CD14-positive monocyte (primary cell): Measurements from ENCODE around the gene ENPP6. TPM values are rescaled to one million over a fixed set of nuclear protein-coding genes. Genes with fewer than 3 reads are reported as not detected.

Experiments
- DNase-seq, 3 donors: peaks; one replicate each; pipeline ENCODE4 v3.0.0-alpha.2; 2011 to 2022
- H2AFZ ChIP-seq: 2 replicates; pipeline ENCODE4 v1.6.0; 2012; ENCODE audit warnings: mild to moderate bottlenecking, low read depth, low read length, inconsistent platforms; ENCODE audit not compliant: insufficient read depth, poor library complexity, severe bottlenecking
- H3K27ac ChIP-seq, 2 donors: 1 replicate in 1 of 2; 2 replicates in 1 of 2; pipeline ENCODE4 v1.5.1; 2012 to 2013; ENCODE audit warnings: low read length in 2 of 2, control low read depth in 1 of 2, inconsistent platforms in 1 of 2, low read depth in 1 of 2, mild to moderate bottlenecking in 1 of 2
- H3K27me3 ChIP-seq, 2 donors: one replicate each; pipeline versions ENCODE4 v1.6.0 to v1.6.1; 2011 to 2013; ENCODE audit warnings: low read length in 2 of 2; ENCODE audit not compliant: control insufficient read depth in 2 of 2, insufficient read depth in 2 of 2
- H3K36me3 ChIP-seq, 2 donors: replicated peaks in 1 of 2; 1 replicate in 1 of 2; 2 replicates in 1 of 2; pipeline versions ENCODE4 v1.5.1 to v1.6.1; 2012 to 2013; ENCODE audit warnings: low read length in 2 of 2, control low read depth in 1 of 2, inconsistent platforms in 1 of 2, mild to moderate bottlenecking in 1 of 2; ENCODE audit not compliant: insufficient read depth in 2 of 2, control insufficient read depth in 1 of 2
- H3K4me1 ChIP-seq, 2 donors: 1 replicate in 1 of 2; 2 replicates in 1 of 2; pipeline versions ENCODE4 v1.5.1 to v1.6.1; 2012 to 2013; ENCODE audit warnings: low read length in 2 of 2, control low read depth in 1 of 2, inconsistent platforms in 1 of 2, mild to moderate bottlenecking in 1 of 2, moderate library complexity in 1 of 2; ENCODE audit not compliant: insufficient read depth in 2 of 2, control insufficient read depth in 1 of 2
- H3K4me2 ChIP-seq: replicated peaks from 2 replicates; pipeline ENCODE3; 2012; ENCODE audit warnings: low read length, moderate library complexity, mild to moderate bottlenecking; ENCODE audit not compliant: poor library complexity, severe bottlenecking; ENCODE audit errors: extremely low read depth
- H3K4me3 ChIP-seq, 3 experiments: fragments of 200-600 bp in 1 of 3; sonication (generic) in 1 of 3; replicated peaks in 1 of 3; 1 replicate in 2 of 3; 2 replicates in 1 of 3; pipeline ENCODE4 v1.5.1; 2011 to 2013; ENCODE audit warnings: low read length in 3 of 3, mild to moderate bottlenecking in 3 of 3, control low read depth in 2 of 3, low read depth in 2 of 3, inconsistent platforms in 1 of 3, moderate library complexity in 1 of 3
- H3K79me2 ChIP-seq: 2 replicates; pipeline ENCODE4 v1.6.0; 2012; ENCODE audit warnings: mild to moderate bottlenecking, control low read depth, inconsistent platforms, low read length, moderate library complexity; ENCODE audit not compliant: insufficient read depth
- H3K9ac ChIP-seq: 2 replicates; pipeline ENCODE4 v1.6.0; 2017; ENCODE audit warnings: low read length, mild to moderate bottlenecking; ENCODE audit not compliant: insufficient read depth, poor library complexity, severe bottlenecking
- H3K9me3 ChIP-seq, 2 donors: replicated peaks in 1 of 2; 1 replicate in 1 of 2; 2 replicates in 1 of 2; pipeline versions ENCODE4 v1.5.1 to v1.6.1; 2012 to 2013; ENCODE audit warnings: low read length in 2 of 2, control low read depth in 1 of 2; ENCODE audit not compliant: control insufficient read depth in 1 of 2, insufficient read depth in 1 of 2
- H4K20me1 ChIP-seq: 2 replicates; pipeline ENCODE4 v1.6.0; 2012; ENCODE audit warnings: mild to moderate bottlenecking, low read length, control low read depth, moderate library complexity; ENCODE audit not compliant: insufficient read depth
- H3K27ac Mint-ChIP-seq, 7 donors: one replicate each; pipeline ENCODE4 v1.8.0; 2020; ENCODE audit warnings: mild to moderate bottlenecking in 7 of 7, mixed read lengths in 7 of 7, moderate library complexity in 6 of 7, inconsistent platforms in 2 of 7
- H3K27me3 Mint-ChIP-seq, 3 donors: one replicate each; pipeline ENCODE4 v1.8.0; 2021 to 2022; ENCODE audit warnings: low read depth in 3 of 3, mild to moderate bottlenecking in 3 of 3, mixed read lengths in 3 of 3, moderate library complexity in 3 of 3, inconsistent platforms in 1 of 3
- H3K36me3 Mint-ChIP-seq, 2 donors: one replicate each; pipeline ENCODE4 v1.8.0; 2020; ENCODE audit warnings: mixed read lengths in 2 of 2, inconsistent platforms in 1 of 2, mild to moderate bottlenecking in 1 of 2
- H3K4me1 Mint-ChIP-seq: one replicate; pipeline ENCODE4 v1.8.0; 2020; ENCODE audit warnings: mild to moderate bottlenecking, mixed read lengths
- H3K4me3 Mint-ChIP-seq, 2 donors: one replicate each; pipeline ENCODE4 v1.8.0; 2020; ENCODE audit warnings: mild to moderate bottlenecking in 2 of 2, mixed read lengths in 2 of 2, moderate library complexity in 1 of 2
- H3K9me3 Mint-ChIP-seq, 7 donors: one replicate each; pipeline ENCODE4 v1.8.0; 2020 to 2022; ENCODE audit warnings: mixed read lengths in 7 of 7, mild to moderate bottlenecking in 6 of 7, moderate library complexity in 6 of 7, inconsistent platforms in 2 of 7
- CTCF ChIP-seq: fragments of 200-600 bp; IDR thresholded peaks from one replicate; pipeline ENCODE4 v1.8.0; 2022; ENCODE audit warnings: antibody characterized with exemption, mild to moderate bottlenecking
- WGBS: methylation state at CpG from one replicate; pipeline ENCODE4 v1.1.5; 2013; ENCODE audit warnings: missing lambda C conversion rate; ENCODE audit not compliant: insufficient coverage; 5-methylcytosine and 5-hydroxymethylcytosine counted together
- intact Hi-C, 2 donors: fragments of 100-400 bp; cut with micrococcal nuclease; formaldehyde crosslinking; loops; one replicate each; pipeline versions ENCODE4 v1.15.0 to v1.15.1; 2023
- polyA plus RNA-seq, 3 donors: library from polyadenylated mRNA; depleted of rRNA in 1 of 3; unstranded in 2 of 3; stranded (reverse) in 1 of 3; fragments of 300-500 nt in 2 of 3; fragments of >200 nt in 1 of 3; fragmentation: Illumina TruSeq in 2 of 3; gene quantifications; 1 replicate in 2 of 3; 2 replicates in 1 of 3; pipeline ENCODE4 v1.2.3, GENCODE V29; 2012 to 2021

ENPP6 gene
- polyA plus RNA-seq, 3 donors = 0.05 TPM; not detected in 2

GRCh38 chr4:184201179-184201578 is 16.5 kb downstream of the ENPP6 start:
- H3K36me3 Mint-ChIP-seq = no peaks in the 10 kb centered on the region
- H3K27me3 ChIP-seq = no peaks in the 10 kb centered on the region
- no peak overlapping the region for H3K27ac Mint-ChIP-seq
- TF ChIP-seq CTCF = no peak
- H3K9me3 ChIP-seq = peaks cover 0 to 13% of the 10 kb centered on the region in 2 donors
- H3K9ac ChIP-seq = no peak overlapping the region
- H3K4me1 ChIP-seq = no peaks in the 10 kb centered on the region
- no peak overlapping the region for H3K4me3 ChIP-seq
- H3K4me2 ChIP-seq = no peak overlapping the region
- intact Hi-C loops = no loop called here
- no peaks in the 10 kb centered on the region for H3K79me2 ChIP-seq
- H3K9me3 Mint-ChIP-seq = peaks cover 0 to 7% (median 3%) of the 10 kb centered on the region in 7 donors
- H4K20me1 ChIP-seq = no peaks in the 10 kb centered on the region
- H3K27ac ChIP-seq = no peak overlapping the region
- no peak overlapping the region for H2AFZ ChIP-seq
- H3K27me3 Mint-ChIP-seq = peaks cover 2 to 8% (median 6%) of the 10 kb centered on the region in 3 donors
- H3K4me3 Mint-ChIP-seq = no peak overlapping the region
- H3K36me3 ChIP-seq = no peaks in the 10 kb centered on the region
- WGBS = 74% methylated on average over 3 of the region's 7 CpGs
- H3K4me1 Mint-ChIP-seq = no peaks in the 10 kb centered on the region
- no peak for DNase-seq

- H3K36me3 ChIP-seq = no peaks in the 10 kb centered on the region
- Mint-ChIP-seq H3K27me3 (peaks cover 2 to 8% (median 4%) of the 10 kb centered on the region in 3 donors), H3K4me3 (no peak overlapping the region), H3K36me3 (no peaks in the 10 kb centered on the region), H3K27ac (no peak overlapping the region), H3K4me1 (no peaks in the 10 kb centered on the region), H3K9me3 (peaks cover 0 to 7% (median 3%) of the 10 kb centered on the region in 7 donors)
- no peak for DNase-seq
- no peak for TF ChIP-seq CTCF
- no peak overlapping the region for H3K4me2 ChIP-seq
- H3K27ac ChIP-seq = no peak overlapping the region
- no peaks in the 10 kb centered on the region for H3K79me2 ChIP-seq
- H3K27me3 ChIP-seq = no peaks in the 10 kb centered on the region
- H3K9ac ChIP-seq = no peak overlapping the region
- intact Hi-C loops = no loop called here
- H3K9me3 ChIP-seq = peaks cover 0 to 13% of the 10 kb centered on the region in 2 donors
- 91% methylated on average over 11 of the region's 12 CpGs for WGBS
- no peak overlapping the region for H2AFZ ChIP-seq
- no peak overlapping the region for H3K4me3 ChIP-seq
- H3K4me1 ChIP-seq = no peaks in the 10 kb centered on the region
- no peaks in the 10 kb centered on the region for H4K20me1 ChIP-seq
Observed at GRCh38 chr4:184200296-184200695, 17.4 kb downstream of the ENPP6 start.
